ENCODE results near the gene FAM13B.

DNA sequence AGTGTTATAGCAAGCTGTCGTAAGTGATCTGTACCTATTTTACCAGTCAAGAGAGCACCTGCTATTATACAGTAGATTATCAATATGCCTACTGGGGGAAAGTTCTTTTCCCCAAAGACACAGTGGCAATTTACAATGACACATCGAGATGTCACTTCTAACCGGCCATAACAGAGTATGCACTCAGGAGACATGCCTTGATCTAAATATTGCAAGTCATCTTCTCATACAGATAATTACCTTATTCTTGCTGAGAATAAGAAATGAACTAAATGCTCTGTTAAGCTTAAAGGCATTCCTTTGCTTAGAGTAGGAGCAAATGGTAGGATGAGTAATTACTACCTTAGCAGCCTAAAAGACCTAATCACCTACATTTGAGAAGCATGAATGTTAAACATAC, 72.1 kb downstream of the FAM13B start:
- TF ChIP-seq JUNB (IDR thresholded peaks at IDR 0.05) (no peak), NFYB (IDR thresholded peaks at IDR 0.05; ENCODE audit: insufficient read depth, low read depth, low read length) (no peak), SIN3A (IDR thresholded peaks at IDR 0.05; ENCODE audit: low read depth, low read length) (no peak), POLR2AphosphoS5 (IDR thresholded peaks at IDR 0.05; ENCODE audit: low read length) (no peak), GABPA (IDR thresholded peaks at IDR 0.05; ENCODE audit: low read depth) (no peak), RCOR1 (conservative IDR thresholded peaks at IDR 0.05; ENCODE audit: low read depth, low read length) (no peak), USF1 (IDR thresholded peaks at IDR 0.05; ENCODE audit: borderline replicate concordance, extremely low read length, insufficient read depth, low read depth, low read length) (no peak), NR2C2 (IDR thresholded peaks at IDR 0.05; ENCODE audit: borderline replicate concordance, control insufficient read depth, insufficient read length, low read depth) (no peak), MXI1 (IDR thresholded peaks at IDR 0.05; ENCODE audit: low read depth, low read length) (no peak)
- TF ChIP-seq, protein P1, sequence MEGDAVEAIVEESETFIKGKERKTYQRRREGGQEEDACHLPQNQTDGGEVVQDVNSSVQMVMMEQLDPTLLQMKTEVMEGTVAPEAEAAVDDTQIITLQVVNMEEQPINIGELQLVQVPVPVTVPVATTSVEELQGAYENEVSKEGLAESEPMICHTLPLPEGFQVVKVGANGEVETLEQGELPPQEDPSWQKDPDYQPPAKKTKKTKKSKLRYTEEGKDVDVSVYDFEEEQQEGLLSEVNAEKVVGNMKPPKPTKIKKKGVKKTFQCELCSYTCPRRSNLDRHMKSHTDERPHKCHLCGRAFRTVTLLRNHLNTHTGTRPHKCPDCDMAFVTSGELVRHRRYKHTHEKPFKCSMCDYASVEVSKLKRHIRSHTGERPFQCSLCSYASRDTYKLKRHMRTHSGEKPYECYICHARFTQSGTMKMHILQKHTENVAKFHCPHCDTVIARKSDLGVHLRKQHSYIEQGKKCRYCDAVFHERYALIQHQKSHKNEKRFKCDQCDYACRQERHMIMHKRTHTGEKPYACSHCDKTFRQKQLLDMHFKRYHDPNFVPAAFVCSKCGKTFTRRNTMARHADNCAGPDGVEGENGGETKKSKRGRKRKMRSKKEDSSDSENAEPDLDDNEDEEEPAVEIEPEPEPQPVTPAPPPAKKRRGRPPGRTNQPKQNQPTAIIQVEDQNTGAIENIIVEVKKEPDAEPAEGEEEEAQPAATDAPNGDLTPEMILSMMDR (IDR thresholded peaks at IDR 0.05 in 2 of 3, conservative IDR thresholded peaks at IDR 0.05 in 1 of 3; ENCODE audit: control insufficient read depth in 2 of 3, extremely low read depth in 1 of 3, insufficient read depth in 1 of 3, low read depth in 3 of 3, low read length in 3 of 3) = no peak
- TF ChIP-seq, protein P2, sequence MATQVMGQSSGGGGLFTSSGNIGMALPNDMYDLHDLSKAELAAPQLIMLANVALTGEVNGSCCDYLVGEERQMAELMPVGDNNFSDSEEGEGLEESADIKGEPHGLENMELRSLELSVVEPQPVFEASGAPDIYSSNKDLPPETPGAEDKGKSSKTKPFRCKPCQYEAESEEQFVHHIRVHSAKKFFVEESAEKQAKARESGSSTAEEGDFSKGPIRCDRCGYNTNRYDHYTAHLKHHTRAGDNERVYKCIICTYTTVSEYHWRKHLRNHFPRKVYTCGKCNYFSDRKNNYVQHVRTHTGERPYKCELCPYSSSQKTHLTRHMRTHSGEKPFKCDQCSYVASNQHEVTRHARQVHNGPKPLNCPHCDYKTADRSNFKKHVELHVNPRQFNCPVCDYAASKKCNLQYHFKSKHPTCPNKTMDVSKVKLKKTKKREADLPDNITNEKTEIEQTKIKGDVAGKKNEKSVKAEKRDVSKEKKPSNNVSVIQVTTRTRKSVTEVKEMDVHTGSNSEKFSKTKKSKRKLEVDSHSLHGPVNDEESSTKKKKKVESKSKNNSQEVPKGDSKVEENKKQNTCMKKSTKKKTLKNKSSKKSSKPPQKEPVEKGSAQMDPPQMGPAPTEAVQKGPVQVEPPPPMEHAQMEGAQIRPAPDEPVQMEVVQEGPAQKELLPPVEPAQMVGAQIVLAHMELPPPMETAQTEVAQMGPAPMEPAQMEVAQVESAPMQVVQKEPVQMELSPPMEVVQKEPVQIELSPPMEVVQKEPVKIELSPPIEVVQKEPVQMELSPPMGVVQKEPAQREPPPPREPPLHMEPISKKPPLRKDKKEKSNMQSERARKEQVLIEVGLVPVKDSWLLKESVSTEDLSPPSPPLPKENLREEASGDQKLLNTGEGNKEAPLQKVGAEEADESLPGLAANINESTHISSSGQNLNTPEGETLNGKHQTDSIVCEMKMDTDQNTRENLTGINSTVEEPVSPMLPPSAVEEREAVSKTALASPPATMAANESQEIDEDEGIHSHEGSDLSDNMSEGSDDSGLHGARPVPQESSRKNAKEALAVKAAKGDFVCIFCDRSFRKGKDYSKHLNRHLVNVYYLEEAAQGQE (IDR thresholded peaks at IDR 0.05; ENCODE audit: low read depth, low read length) = no peak
- TF ChIP-seq, protein P3, sequence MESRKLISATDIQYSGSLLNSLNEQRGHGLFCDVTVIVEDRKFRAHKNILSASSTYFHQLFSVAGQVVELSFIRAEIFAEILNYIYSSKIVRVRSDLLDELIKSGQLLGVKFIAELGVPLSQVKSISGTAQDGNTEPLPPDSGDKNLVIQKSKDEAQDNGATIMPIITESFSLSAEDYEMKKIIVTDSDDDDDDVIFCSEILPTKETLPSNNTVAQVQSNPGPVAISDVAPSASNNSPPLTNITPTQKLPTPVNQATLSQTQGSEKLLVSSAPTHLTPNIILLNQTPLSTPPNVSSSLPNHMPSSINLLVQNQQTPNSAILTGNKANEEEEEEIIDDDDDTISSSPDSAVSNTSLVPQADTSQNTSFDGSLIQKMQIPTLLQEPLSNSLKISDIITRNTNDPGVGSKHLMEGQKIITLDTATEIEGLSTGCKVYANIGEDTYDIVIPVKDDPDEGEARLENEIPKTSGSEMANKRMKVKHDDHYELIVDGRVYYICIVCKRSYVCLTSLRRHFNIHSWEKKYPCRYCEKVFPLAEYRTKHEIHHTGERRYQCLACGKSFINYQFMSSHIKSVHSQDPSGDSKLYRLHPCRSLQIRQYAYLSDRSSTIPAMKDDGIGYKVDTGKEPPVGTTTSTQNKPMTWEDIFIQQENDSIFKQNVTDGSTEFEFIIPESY (IDR thresholded peaks at IDR 0.05) = no peak

Measured in GM12878 (cell line).